Measurements from ENCODE around the gene SKOR1. TPM values are rescaled to one million over a fixed set of nuclear protein-coding genes. Genes with fewer than 3 reads are reported as not detected.

Gene SKOR1
- total and polyA plus RNA-seq, 2 donors (not counting 1 experiment from before 2014, with no cell fraction given) = 0.01 to 0.17 TPM

GRCh38 chr15:67781907-67782690 lies 43.2 kb upstream of the SKOR1 start:
- Histone ChIP-seq H3K36me3 (ENCODE audit: control insufficient read depth, insufficient read depth, low read length) (no peaks in the 10 kb centered on the region), H4K20me1 (ENCODE audit: control insufficient read depth, extremely low read depth, insufficient read depth, low read length) (no peaks in the 10 kb centered on the region), H3K9ac (ENCODE audit: insufficient read depth, low read length) (no peak overlapping the region), H2AFZ (ENCODE audit: low read length) (no peak overlapping the region), H3K4me3 (replicated peaks in 1 of 4; ENCODE audit: control extremely low read depth in 1 of 4, insufficient read depth in 1 of 4, low read depth in 3 of 4, low read length in 4 of 4) (no peak overlapping the region), H3K9me3 (ENCODE audit: control insufficient read depth, insufficient read depth, low read depth, low read length) (no peaks in the 10 kb centered on the region), H3K27ac (ENCODE audit: insufficient read depth, low read length) (no peak overlapping the region), H3K27me3 (ENCODE audit: control insufficient read depth, insufficient read depth, low read length) (no peaks in the 10 kb centered on the region), H3K4me1 (ENCODE audit: control insufficient read depth, extremely low read depth, insufficient read depth, low read length) (no peaks in the 10 kb centered on the region), H3K4me2 (ENCODE audit: extremely low read depth, insufficient read depth, low read length) (no peak overlapping the region), H3K79me2 (ENCODE audit: control insufficient read depth, insufficient read depth, low read length) (no peaks in the 10 kb centered on the region)
- no peak for TF ChIP-seq EZH2 (IDR thresholded peaks at IDR 0.05; ENCODE audit: low read length, missing control alignments)
- no peak for TF ChIP-seq CTCF (conservative IDR thresholded peaks at IDR 0.05 in 1 of 2, IDR thresholded peaks at IDR 0.05 in 1 of 2; ENCODE audit: low read depth in 1 of 2, low read length in 2 of 2)
- DNase-seq (ENCODE audit: low read depth in 2 of 2) = no peak

- H3K27me3 ChIP-seq (ENCODE audit: control insufficient read depth, insufficient read depth, low read length) = no peaks in the 10 kb centered on the region
- no peaks in the 10 kb centered on the region for H3K36me3 ChIP-seq (ENCODE audit: control insufficient read depth, insufficient read depth, low read length)
- no peaks in the 10 kb centered on the region for H3K9me3 ChIP-seq (ENCODE audit: control insufficient read depth, insufficient read depth, low read depth, low read length)
- TF ChIP-seq CTCF (conservative IDR thresholded peaks at IDR 0.05 in 1 of 2, IDR thresholded peaks at IDR 0.05 in 1 of 2; ENCODE audit: low read depth in 1 of 2, low read length in 2 of 2) (no peak), EZH2 (IDR thresholded peaks at IDR 0.05; ENCODE audit: low read length, missing control alignments) (no peak)
- no peak overlapping the region for H3K4me2 ChIP-seq (ENCODE audit: extremely low read depth, insufficient read depth, low read length)
- no peak overlapping the region for H3K9ac ChIP-seq (ENCODE audit: insufficient read depth, low read length)
- no peak for DNase-seq (ENCODE audit: low read depth in 2 of 2)
- no peak overlapping the region for H2AFZ ChIP-seq (ENCODE audit: low read length)
- H3K4me3 ChIP-seq (replicated peaks in 1 of 4; ENCODE audit: control extremely low read depth in 1 of 4, insufficient read depth in 1 of 4, low read depth in 3 of 4, low read length in 4 of 4) = no peak overlapping the region
- no peaks in the 10 kb centered on the region for H3K4me1 ChIP-seq (ENCODE audit: control insufficient read depth, extremely low read depth, insufficient read depth, low read length)
- H3K27ac ChIP-seq (ENCODE audit: insufficient read depth, low read length) = no peak overlapping the region
- H4K20me1 ChIP-seq (ENCODE audit: control insufficient read depth, extremely low read depth, insufficient read depth, low read length) = no peaks in the 10 kb centered on the region
- H3K79me2 ChIP-seq (ENCODE audit: control insufficient read depth, insufficient read depth, low read length) = no peaks in the 10 kb centered on the region
Measured at GRCh38 chr15:67782691-67782991, 42.7 kb upstream of the SKOR1 start.

- Histone ChIP-seq H2AFZ (ENCODE audit: low read length) (no peak overlapping the region), H3K27me3 (ENCODE audit: control insufficient read depth, insufficient read depth, low read length) (no peaks in the 10 kb centered on the region), H3K36me3 (ENCODE audit: control insufficient read depth, insufficient read depth, low read length) (no peaks in the 10 kb centered on the region), H3K79me2 (ENCODE audit: control insufficient read depth, insufficient read depth, low read length) (no peaks in the 10 kb centered on the region), H3K4me3 (replicated peaks in 1 of 4; ENCODE audit: control extremely low read depth in 1 of 4, insufficient read depth in 1 of 4, low read depth in 3 of 4, low read length in 4 of 4) (no peak overlapping the region), H3K9me3 (ENCODE audit: control insufficient read depth, insufficient read depth, low read depth, low read length) (no peaks in the 10 kb centered on the region), H3K4me1 (ENCODE audit: control insufficient read depth, extremely low read depth, insufficient read depth, low read length) (no peaks in the 10 kb centered on the region), H3K9ac (ENCODE audit: insufficient read depth, low read length) (no peak overlapping the region), H3K27ac (ENCODE audit: insufficient read depth, low read length) (no peak overlapping the region), H4K20me1 (ENCODE audit: control insufficient read depth, extremely low read depth, insufficient read depth, low read length) (no peaks in the 10 kb centered on the region), H3K4me2 (ENCODE audit: extremely low read depth, insufficient read depth, low read length) (no peak overlapping the region)
- TF ChIP-seq EZH2 (IDR thresholded peaks at IDR 0.05; ENCODE audit: low read length, missing control alignments) = no peak
- no peak for TF ChIP-seq CTCF (conservative IDR thresholded peaks at IDR 0.05 in 1 of 2, IDR thresholded peaks at IDR 0.05 in 1 of 2; ENCODE audit: low read depth in 1 of 2, low read length in 2 of 2)
- DNase-seq (ENCODE audit: low read depth in 2 of 2) = no peak
Measured at GRCh38 chr15:67783303-67783702, 42.0 kb upstream of the SKOR1 start.

All from fibroblast of lung (primary cell).